ENCODE measurements around the gene RAMP2.

DNA sequence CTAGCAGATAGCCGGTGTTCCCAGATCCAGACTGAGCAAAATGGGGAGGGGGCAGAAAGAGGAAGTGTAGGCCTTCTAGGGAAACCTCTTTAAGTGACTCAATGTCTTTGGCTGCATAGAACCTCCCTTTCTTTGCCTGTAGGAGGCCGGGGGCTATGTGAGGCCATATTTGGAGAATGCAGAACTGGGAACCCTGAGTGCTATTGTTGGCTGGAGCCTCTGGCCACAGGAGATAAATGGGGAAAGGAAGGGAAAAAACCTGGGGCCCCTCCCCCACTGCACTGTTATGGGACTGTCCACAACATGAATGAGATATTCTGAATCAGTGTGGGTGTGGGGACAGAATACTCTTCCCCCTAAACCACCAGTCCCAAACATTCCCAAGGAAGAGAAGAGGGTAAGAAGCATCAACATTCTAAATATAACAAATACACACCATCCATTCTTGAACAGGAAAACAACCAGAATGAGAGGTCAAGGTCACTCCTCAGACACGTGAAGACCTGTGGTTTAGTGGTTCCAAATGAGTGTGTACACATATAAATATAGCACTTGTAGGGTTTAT lies 14.6 kb downstream of the RAMP2 start:
- TF ChIP-seq, protein P1, sequence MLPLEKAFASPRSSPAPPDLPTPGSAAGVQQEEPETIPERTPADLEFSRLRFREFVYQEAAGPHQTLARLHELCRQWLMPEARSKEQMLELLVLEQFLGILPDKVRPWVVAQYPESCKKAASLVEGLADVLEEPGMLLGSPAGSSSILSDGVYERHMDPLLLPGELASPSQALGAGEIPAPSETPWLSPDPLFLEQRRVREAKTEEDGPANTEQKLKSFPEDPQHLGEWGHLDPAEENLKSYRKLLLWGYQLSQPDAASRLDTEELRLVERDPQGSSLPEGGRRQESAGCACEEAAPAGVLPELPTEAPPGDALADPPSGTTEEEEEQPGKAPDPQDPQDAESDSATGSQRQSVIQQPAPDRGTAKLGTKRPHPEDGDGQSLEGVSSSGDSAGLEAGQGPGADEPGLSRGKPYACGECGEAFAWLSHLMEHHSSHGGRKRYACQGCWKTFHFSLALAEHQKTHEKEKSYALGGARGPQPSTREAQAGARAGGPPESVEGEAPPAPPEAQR (tag by site-specific recombination; IDR thresholded peaks at IDR 0.05) = no peak
- TF ChIP-seq TRIM28 (IDR thresholded peaks at IDR 0.05; ENCODE audit: borderline replicate concordance, low read length) (no peak), SCRT2 (tag by site-specific recombination; IDR thresholded peaks at IDR 0.05) (no peak), KLF16 (tag by site-specific recombination; IDR thresholded peaks at IDR 0.05) (no peak), YY1 (tag by site-specific recombination; IDR thresholded peaks at IDR 0.05) (no peak), ZNF140 (tag by site-specific recombination; IDR thresholded peaks at IDR 0.05) (no peak), GLI2 (tag by site-specific recombination; IDR thresholded peaks at IDR 0.05; ENCODE audit: borderline replicate concordance, low read depth) (no peak), ZNF558 (tag by site-specific recombination; IDR thresholded peaks at IDR 0.05) (no peak), ZNF292 (tag by site-specific recombination; IDR thresholded peaks at IDR 0.05; ENCODE audit: borderline replicate concordance, low read depth) (no peak), ZNF701 (tag by site-specific recombination; IDR thresholded peaks at IDR 0.05) (no peak)
- TF ChIP-seq, protein P2, sequence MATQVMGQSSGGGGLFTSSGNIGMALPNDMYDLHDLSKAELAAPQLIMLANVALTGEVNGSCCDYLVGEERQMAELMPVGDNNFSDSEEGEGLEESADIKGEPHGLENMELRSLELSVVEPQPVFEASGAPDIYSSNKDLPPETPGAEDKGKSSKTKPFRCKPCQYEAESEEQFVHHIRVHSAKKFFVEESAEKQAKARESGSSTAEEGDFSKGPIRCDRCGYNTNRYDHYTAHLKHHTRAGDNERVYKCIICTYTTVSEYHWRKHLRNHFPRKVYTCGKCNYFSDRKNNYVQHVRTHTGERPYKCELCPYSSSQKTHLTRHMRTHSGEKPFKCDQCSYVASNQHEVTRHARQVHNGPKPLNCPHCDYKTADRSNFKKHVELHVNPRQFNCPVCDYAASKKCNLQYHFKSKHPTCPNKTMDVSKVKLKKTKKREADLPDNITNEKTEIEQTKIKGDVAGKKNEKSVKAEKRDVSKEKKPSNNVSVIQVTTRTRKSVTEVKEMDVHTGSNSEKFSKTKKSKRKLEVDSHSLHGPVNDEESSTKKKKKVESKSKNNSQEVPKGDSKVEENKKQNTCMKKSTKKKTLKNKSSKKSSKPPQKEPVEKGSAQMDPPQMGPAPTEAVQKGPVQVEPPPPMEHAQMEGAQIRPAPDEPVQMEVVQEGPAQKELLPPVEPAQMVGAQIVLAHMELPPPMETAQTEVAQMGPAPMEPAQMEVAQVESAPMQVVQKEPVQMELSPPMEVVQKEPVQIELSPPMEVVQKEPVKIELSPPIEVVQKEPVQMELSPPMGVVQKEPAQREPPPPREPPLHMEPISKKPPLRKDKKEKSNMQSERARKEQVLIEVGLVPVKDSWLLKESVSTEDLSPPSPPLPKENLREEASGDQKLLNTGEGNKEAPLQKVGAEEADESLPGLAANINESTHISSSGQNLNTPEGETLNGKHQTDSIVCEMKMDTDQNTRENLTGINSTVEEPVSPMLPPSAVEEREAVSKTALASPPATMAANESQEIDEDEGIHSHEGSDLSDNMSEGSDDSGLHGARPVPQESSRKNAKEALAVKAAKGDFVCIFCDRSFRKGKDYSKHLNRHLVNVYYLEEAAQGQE (tag by site-specific recombination; IDR thresholded peaks at IDR 0.05) = no peak
- TF ChIP-seq, protein P3, sequence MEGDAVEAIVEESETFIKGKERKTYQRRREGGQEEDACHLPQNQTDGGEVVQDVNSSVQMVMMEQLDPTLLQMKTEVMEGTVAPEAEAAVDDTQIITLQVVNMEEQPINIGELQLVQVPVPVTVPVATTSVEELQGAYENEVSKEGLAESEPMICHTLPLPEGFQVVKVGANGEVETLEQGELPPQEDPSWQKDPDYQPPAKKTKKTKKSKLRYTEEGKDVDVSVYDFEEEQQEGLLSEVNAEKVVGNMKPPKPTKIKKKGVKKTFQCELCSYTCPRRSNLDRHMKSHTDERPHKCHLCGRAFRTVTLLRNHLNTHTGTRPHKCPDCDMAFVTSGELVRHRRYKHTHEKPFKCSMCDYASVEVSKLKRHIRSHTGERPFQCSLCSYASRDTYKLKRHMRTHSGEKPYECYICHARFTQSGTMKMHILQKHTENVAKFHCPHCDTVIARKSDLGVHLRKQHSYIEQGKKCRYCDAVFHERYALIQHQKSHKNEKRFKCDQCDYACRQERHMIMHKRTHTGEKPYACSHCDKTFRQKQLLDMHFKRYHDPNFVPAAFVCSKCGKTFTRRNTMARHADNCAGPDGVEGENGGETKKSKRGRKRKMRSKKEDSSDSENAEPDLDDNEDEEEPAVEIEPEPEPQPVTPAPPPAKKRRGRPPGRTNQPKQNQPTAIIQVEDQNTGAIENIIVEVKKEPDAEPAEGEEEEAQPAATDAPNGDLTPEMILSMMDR (tag by site-specific recombination; IDR thresholded peaks at IDR 0.05) = no peak
- TF ChIP-seq, protein P4, sequence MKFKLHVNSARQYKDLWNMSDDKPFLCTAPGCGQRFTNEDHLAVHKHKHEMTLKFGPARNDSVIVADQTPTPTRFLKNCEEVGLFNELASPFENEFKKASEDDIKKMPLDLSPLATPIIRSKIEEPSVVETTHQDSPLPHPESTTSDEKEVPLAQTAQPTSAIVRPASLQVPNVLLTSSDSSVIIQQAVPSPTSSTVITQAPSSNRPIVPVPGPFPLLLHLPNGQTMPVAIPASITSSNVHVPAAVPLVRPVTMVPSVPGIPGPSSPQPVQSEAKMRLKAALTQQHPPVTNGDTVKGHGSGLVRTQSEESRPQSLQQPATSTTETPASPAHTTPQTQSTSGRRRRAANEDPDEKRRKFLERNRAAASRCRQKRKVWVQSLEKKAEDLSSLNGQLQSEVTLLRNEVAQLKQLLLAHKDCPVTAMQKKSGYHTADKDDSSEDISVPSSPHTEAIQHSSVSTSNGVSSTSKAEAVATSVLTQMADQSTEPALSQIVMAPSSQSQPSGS (tag by site-specific recombination; IDR thresholded peaks at IDR 0.05; ENCODE audit: low read depth) = no peak
- TF ChIP-seq, protein P5, sequence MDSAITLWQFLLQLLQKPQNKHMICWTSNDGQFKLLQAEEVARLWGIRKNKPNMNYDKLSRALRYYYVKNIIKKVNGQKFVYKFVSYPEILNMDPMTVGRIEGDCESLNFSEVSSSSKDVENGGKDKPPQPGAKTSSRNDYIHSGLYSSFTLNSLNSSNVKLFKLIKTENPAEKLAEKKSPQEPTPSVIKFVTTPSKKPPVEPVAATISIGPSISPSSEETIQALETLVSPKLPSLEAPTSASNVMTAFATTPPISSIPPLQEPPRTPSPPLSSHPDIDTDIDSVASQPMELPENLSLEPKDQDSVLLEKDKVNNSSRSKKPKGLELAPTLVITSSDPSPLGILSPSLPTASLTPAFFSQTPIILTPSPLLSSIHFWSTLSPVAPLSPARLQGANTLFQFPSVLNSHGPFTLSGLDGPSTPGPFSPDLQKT (IDR thresholded peaks at IDR 0.05; ENCODE audit: borderline replicate concordance, low read depth, low read length) = no peak

All from HEK293 (cell line).